KBM-7 (cell line): ENCODE data around the gene KCNIP4.

ENCODE experiments used
- DNase-seq: peaks from one replicate; pipeline ENCODE4 v3.0.0-alpha.2; 2015
- in situ Hi-C: fragments of 300-500 bp; cut with MboI; formaldehyde crosslinking; loops from 2 replicates; pipeline ENCODE4 v1.14.3; 2020; ENCODE audit warnings: low sequenced_read_pairs, low pct_unique_long_range_greater_than_20kb, mixed read lengths

The KCNIP4 gene

DNA sequence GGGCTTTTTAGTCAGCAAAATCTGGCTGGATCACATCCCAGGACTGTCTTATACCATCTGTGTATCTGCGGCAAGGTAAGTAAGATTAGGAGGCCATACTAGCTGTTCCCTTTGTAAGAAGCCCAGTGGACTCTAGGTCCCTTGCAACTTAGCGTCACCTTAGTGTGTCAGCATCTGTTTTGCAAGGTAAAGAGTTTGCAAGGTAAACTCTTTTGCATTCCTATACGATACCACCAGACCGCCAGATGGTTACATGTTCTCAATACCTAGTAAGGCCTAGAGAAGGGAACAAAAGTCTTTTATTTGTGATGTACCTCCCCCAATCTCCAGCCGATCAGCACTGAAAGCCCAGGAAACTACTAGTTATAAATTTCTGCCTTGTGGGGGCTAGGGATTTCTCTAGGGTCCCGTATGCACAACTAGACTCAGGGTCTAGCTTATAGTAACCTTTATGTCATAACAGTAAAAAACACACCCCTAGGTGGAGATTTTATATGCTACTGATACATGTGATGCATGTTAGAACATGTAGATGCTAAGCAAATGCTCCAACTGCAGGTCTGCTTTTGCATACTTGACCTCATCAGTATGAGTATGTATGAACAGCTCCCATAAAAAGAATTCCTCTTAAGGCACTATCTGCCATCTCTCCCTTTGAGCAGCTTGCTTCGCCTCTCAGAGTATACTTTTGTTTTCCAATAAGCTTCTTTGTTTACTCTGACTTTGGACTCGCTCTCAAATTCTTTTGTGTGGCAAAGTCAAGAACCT, 78.4 kb downstream of the KCNIP4 start:
- no peak for DNase-seq
- in situ Hi-C loops, result no loop called here

DNA sequence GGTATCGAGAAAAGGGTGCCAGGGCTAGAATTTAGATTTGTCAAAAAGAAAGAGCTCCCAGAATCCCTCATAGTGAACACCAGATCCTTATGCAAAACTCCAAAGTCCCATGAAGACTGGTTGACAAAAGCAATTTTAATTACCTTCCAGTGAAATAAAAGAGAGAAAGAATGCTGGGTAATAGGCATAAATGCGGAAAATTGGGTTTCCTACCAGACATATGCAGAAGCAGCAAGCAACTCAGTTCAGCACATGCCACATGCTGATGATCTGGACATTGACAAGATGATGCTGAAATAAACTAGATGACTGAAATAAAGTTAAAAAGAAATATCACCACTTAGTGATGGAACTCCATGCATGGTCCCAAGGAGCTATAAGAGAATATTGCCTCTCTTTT, 83.9 kb downstream of the KCNIP4 start:
- no peak for DNase-seq
- in situ Hi-C loops, result no loop called here

GRCh38 chr4:21862917-21863316, 85.7 kb downstream of the KCNIP4 start:
- in situ Hi-C loops, result no loop called here
- DNase-seq, result no peak

DNA sequence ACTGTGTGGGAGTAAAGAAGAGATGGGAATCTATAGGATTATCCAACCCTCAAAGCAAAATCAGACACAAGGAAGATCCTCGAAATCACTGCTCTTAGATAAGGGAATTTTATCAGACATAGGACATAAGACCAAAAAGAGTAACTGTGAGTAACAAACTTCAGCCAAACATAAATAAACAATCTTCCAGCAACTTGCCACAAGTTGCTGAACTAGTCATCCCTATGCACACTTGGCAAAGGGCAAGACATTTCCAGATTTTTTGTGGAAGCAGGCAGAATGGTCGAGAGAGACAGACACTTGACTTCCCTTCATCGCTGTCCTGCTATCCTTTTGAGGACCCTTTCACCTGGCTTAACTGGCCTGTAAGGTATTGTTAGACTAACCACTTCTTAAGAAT, 89.6 kb downstream of the KCNIP4 start:
- DNase-seq, result no peak
- in situ Hi-C loops, result no loop called here

GRCh38 chr4:21856754-21857153, 91.8 kb downstream of the KCNIP4 start:
- in situ Hi-C loops, result no loop called here
- no peak for DNase-seq

DNA sequence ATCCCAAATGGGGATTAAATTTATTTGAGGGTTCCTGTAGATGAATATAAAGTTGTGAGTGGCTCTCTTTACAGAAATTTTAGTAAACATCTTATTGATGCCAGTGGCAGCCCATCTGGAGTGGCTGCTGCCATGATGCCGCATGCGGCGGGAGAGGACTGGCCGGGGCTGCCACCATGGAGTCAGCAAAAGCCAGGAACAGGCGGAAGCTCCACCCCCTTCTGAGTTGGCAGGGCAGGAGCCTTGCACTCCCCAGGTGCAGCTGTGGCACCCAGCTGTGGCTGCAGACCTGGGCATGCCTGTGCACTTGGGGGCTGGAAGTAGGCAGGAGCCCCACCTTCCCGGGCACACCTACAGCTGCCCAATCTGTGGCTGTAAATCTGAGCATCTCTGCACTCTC, 92.3 kb downstream of the KCNIP4 start:
- in situ Hi-C loops, result no loop called here
- DNase-seq, result no peak

GRCh38 chr4:21849077-21849476, 99.5 kb downstream of the KCNIP4 start:
- no peak for DNase-seq
- in situ Hi-C loops, result no loop called here

- in situ Hi-C loops, result no loop called here
Observed at GRCh38 chr4:21848021-21848420, 100.6 kb downstream of the KCNIP4 start.

GRCh38 chr4:21845663-21846062, 102.9 kb downstream of the KCNIP4 start:
- in situ Hi-C loops, result no loop called here
- DNase-seq, result no peak

More at GRCh38 chr4:21848021-21848420, 100.6 kb downstream of the KCNIP4 start:
- DNase-seq, result no peak

DNA sequence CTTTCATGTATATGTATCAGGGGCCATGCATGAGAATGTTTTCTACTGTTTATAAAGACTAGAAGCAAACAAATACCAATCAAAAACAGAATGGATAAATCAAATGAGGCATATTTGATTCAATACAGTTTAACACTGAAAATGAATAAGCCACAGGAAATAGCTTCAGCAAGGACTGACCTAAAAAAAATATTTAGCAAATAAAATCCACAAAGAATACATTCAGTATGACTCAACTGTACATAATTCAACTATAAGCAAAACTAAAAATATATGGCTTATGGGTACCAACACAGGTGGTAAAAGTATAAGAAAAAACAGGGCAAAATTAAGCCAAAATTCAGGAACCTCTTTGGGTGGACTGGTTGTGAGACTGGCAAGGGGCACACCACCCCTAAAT, 112.9 kb downstream of the KCNIP4 start:
- DNase-seq, result no peak
- in situ Hi-C loops, result no loop called here

- DNase-seq, result no peak
- in situ Hi-C loops, result no loop called here
Observed at GRCh38 chr4:21830272-21830671, 118.3 kb downstream of the KCNIP4 start.

- no peak for DNase-seq
- in situ Hi-C loops, result no loop called here
Observed at GRCh38 chr4:21827575-21827974, 121.0 kb downstream of the KCNIP4 start.

- in situ Hi-C loops, result no loop called here
- no peak for DNase-seq
Observed at GRCh38 chr4:21826071-21826470, 122.5 kb downstream of the KCNIP4 start.

DNA sequence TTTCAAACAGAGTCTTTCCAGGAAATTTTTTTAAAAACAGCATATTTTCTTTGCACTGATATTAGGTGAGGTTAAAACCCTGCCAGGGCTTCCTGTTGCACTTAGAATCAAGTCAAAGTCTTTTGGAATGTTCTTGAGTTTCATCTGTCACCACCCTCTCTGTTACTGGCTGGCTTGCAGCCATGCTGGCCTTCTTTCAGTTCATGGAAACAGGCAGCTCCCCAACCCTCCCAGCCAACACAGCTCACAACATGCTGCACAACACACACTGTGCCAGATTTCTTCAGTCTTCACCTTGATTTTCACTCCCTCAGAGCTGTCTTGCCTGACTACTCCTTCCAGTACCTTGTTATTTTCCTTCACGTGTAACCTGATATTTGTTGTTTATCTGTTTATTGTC, 129.5 kb downstream of the KCNIP4 start:
- in situ Hi-C loops, result no loop called here
- DNase-seq, result no peak

DNA sequence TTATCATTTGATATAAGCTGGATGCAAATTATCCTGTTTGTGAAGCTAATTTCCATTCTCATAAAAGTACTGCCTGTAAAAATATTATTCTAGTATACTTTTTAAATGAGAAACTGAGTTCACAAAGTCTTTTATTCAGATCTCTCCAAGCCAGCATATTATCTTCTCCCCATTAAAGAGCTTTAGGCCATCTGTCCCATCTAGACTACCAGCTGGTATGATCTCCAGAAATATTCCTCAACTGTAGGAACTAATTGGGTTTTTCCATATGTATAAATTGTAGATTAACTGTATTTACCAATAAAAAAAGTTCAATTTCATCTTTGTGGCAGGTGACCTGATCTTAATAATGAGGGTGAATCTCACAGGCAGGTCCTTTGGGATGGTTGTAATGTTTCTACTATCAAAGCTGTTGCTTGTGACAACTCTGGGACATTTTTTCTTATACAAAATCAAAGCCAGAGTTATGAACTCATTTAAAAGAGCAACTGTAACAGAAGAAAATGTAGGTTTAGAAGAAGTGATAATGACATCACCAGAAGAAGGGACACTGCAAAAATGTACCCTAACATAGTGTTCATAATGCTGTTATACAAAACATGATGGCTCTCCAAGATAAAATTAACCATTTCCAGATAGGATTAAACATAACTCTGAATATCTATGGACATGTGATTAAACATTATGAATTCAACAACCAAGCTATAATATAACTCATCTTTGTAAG, 132.8 kb downstream of the KCNIP4 start:
- in situ Hi-C loops, result no loop called here
- DNase-seq, result no peak

DNA sequence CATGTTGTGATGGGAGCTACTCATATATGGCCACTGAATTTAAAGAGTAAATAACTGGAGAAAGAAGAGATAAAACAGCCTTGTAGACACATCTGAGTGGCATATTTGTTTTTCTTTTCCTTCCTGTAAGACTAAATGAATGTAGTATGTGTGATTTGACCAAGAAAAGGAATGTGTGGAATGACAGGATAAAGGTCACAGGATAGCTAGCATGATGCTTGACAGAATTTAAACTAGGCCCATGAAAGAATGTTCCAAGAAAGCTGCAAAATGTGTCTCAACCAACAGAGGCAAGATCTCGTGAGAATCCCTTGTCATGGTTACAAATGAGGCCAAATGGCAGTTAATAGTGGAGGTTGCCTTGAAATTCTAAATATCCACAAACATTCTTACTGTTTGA, 137.0 kb downstream of the KCNIP4 start:
- no peak for DNase-seq
- in situ Hi-C loops, result no loop called here

- DNase-seq, result no peak
- in situ Hi-C loops, result no loop called here
Observed at GRCh38 chr4:21806991-21807390, 141.6 kb downstream of the KCNIP4 start.

GRCh38 chr4:21802406-21802805, 146.2 kb downstream of the KCNIP4 start:
- DNase-seq, result no peak
- in situ Hi-C loops, result no loop called here

GRCh38 chr4:21801661-21802385, 146.7 kb downstream of the KCNIP4 start:
- DNase-seq, result no peak
- in situ Hi-C loops, result no loop called here

DNA sequence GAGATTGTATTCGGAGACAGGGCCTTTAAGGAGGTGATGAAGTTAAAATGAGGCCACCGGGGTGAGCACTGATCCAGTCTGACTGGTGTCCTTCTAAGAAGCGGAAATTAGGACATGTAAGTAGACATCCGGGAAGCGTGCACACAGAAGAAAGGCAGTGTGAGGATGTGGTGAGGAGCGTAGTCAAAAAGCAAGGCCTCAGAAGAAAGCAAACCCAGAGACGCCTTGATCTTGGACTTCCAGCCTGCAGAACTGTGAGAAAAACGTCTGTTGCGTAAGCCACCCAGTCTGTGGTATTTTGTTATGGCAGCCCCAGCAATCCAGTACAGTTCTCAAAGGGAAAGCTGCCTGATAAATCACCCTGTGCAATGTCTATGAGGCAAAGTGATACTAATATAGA, 153.5 kb downstream of the KCNIP4 start:
- no peak for DNase-seq
- in situ Hi-C loops, result loop anchor here (25.0 kb wide), 1 partner anchor 592 kb away; no protein-coding TSS in a partner anchor
